HG03135 (cell line): Measurements from ENCODE around the gene TSR1.

Source experiments
- ATAC-seq: cut with Tn5 transposase; IDR thresholded peaks from one replicate; pipeline ENCODE4 v1.9.1; 2021; ENCODE audit warnings: mild to moderate bottlenecking, moderate library complexity; ENCODE audit not compliant: unreplicated experiment

TSR1 gene

DNA sequence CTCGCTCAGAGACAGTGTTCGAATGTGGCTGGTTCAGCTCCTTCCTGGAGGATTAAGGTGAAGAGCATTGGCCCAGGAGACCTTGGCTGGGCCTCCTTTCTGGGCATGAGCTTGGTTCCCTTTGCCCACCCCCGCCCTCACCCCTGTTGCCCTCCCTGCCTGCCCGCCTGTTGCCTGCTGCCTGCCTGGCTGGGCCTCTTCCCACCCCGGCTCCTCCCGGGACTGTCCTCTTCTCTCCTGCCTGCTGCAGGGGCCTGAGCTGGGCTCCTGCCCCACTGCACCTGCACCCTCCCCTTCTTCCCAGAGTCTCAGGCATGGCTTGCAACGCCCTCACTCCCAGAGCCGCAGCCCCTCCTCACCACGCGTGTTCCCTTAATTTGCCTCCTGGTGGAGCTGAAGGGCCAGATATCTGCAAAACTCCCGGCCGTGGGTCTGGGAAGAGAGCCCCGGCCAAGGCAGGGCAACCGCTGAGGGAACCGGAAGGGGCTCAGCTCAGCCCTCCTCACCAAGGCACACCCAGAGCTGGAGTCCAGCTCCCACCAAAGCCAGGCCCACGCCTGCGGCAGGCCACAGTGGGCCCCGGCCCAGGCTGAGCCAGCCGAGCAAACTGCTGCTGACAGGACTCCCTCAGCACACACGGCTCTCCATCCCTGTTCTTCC is 33.4 kb upstream of the TSR1 start:
- no peak for ATAC-seq

- no peak for ATAC-seq
These were observed 32.8 kb upstream of the TSR1 start for GRCh38 chr17:2369039-2369438.

DNA sequence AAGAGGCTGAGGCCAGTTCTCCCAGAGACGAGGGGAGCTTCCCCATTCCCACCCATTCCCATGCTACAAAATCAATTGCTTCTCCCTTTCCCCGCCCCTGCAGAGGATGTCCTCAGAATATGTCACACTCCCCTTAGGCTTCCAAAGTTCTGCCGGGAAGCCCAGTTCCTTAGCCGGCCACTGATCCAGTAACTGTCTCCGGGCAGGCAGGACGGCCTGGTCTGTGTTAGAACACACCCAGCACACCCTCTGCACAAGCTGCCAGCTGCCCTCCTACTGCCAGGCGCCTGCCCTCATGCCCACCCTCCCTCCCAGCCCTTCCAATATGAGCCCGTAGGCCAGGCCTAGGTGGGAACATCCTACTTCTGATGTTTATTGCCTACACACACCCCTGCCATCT is 32.1 kb upstream of the TSR1 start:
- ATAC-seq, result no peak

DNA sequence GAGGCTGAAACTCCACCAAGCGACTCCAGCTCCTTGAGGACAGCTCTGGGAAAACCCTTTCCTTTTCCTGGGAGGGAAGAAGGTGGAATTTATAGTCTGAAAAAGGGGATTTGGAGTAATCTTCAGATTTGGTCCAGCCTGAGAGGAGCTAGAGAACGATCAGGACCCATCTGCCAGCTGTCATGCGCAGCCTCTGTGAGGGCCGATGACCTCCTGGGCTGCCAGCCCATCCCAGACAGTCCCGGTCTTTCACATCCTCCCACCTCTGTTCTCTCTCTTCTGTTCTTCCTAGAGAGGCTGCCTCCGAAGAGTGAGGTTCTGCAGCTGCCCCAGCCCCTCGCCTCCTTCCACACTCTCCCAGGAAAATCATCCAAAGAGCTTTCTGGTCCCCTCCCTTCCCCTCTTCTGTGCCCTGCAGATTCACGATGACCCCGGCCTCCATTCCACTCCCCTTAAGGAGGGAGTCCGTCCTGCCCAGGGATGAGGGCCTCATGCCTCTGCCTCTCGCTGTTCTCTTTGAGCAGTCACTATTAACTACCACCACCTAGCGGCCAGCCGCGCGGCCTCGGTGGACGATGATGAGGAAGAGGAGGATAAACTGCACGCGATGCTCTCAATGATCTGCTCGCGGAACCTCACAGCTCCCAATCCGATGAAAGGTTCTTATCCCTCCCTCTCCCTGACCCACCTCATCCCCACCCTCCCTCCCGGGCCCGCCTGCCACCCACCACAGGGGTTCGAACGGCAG is 30.7 kb upstream of the TSR1 start:
- ATAC-seq, result no peak

- ATAC-seq, result no peak
These were observed 28.9 kb upstream of the TSR1 start for GRCh38 chr17:2365132-2365531.

GRCh38 chr17:2364763-2365116 is 28.5 kb upstream of the TSR1 start:
- no peak for ATAC-seq

GRCh38 chr17:2363851-2364762 is 27.9 kb upstream of the TSR1 start:
- no peak for ATAC-seq

DNA sequence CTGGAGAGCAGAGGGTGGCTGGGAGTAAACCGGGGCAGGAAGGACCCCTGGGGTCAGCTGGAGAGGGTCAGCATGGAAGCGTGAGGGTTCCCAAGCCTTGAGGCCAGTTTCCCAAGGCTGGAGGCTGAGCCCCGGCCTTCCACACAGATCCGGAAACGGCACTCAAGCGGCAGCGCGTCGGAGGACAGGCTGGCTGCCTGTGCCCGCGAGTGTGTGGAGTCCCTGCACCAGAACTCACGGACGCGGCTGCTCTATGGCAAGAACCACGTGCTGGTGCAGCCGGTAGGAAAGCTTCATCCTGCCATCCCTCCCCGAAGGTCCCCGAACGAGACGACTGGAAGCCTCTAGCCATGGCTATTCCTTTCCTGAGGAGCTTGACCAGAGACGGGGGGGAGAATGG is 27.1 kb upstream of the TSR1 start:
- ATAC-seq, result no peak

DNA sequence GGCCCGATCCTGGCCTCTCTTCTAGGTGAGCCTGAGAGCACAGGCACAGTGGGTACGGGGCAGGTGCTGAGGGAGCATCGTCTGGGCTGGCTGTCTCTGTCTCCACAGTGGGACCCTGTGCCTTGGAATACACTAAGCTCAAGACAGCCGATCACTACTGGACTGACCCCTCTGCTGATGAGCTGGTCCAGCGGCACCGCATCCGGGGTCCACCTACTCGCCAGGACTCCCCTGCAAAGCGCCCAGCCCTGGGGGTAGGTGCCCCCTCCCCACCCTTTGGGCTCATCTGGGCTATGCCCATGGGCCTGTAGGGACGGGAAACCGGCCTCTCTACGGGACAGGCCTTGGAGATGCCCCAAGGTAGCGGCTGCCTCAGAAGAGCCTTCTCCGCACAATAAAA is 26.6 kb upstream of the TSR1 start:
- no peak for ATAC-seq

DNA sequence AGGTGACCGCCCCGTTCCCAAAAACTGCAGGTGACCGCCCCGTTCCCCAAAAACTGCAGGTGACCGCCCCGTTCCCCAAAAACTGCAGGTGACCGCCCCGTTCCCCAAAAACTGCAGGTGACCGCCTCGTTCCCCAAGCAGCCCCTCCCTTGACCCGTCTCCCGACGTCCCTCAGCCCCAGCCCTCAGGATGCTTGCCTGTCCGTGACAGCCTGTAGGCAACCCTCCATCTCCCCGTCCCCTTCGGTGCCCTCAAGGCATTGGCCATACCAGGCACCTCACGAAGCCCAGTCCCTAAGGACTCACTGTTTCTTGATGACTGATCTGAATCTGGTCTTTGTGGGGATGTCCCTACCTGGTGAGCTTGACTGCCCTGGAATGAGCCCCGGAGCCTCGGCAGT is 26.2 kb upstream of the TSR1 start:
- no peak for ATAC-seq

GRCh38 chr17:2362016-2362415 is 25.8 kb upstream of the TSR1 start:
- ATAC-seq, result no peak

DNA sequence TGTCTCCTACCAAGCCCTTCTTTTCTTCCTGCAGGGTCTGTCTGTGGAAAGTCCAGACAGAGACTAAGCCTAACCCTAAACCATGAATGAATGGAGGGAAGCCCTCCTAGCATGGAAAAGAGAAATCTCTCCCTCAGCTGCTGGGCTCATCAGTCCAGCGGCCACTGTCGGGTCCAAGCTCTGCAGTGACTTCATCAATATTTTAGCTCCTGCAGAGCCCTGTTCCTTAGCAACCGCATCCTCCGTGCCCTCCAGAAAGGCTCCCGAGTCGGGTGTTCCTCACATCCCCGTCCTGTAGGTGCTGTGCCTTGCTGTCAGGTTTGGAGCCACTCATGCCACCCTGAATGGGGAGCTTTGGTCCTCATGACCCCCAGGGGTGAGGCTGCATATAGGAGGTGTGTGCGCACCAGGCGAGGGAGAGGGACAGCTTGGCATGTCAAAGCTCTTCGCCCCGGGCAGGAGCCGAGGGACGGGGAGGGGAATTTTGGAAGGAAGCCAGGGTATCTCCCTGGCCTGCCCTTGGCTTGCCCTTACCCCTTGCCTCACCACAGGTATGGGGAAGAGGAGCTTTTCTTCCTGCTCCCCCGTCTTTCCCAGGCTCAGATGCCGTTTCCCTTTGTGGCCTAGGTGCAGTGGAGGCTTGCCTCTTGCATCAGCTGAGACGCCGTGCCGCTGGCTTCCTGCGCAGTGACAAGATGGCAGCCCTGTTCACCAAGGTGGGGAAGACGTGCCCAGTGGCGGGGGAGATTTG is 24.9 kb upstream of the TSR1 start:
- ATAC-seq, result no peak

DNA sequence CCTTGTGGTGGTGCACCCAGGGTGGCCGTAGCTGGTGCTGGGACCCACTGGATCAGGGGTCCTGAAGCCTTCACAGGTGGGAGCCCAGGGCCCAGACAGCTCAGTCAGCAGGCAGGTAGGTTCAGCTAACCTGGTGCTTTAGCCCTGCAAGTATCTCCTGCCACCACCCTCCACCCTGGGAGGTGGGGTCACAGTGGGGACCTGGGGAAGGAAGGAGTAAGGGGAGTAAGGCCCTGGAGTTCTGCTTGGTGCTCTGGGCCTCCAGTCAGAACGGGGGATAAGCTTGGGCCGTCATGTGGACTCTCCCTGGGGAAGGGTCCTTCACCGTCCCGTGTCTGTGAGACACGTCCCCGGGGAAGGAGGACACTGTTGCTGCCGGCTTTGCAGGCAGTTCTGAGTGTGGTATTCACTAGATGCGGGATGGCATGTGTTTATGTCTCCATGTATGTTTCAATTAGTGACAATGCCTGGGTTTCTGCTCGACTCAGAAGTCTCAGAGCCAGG is 21.7 kb upstream of the TSR1 start:
- no peak for ATAC-seq

DNA sequence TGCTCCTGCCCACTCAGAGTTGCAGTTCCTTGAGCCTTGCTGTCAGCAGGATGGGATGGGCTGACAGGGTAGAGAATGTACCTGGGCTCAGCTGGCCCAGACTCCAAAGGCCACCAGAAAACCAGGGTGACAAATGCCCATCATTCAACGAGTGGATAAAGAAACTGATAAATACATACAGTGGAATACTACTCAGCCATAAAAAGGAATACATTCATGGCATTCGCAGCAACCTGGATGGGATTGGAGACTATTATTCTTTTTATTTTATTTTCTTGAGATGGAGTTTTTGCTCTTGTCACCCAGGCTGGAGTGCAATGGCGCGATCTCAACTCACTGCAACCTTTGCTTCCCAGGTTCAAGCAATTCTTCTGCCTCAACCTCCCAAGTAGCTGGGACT is 21.0 kb upstream of the TSR1 start:
- no peak for ATAC-seq

DNA sequence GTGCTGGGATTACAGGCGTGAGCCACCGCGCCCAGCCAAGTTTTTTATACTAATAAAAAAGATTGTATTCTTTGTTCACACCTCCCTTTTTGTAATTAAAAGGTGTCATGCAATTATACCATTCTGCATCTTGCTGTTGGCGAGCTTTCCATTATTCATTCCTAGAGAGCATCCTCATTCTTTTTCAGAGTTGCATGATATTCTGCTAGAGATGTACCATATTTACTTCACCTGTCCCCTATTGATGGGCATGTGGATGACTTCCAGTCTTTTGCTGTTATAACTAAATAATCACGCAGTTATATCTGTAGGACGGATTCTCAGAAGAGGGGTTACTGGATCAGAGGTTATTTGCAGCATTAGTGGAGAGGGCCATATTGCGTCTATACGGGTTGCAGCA is 18.1 kb upstream of the TSR1 start:
- ATAC-seq, result no peak

GRCh38 chr17:2351269-2351668 is 15.0 kb upstream of the TSR1 start:
- no peak for ATAC-seq

DNA sequence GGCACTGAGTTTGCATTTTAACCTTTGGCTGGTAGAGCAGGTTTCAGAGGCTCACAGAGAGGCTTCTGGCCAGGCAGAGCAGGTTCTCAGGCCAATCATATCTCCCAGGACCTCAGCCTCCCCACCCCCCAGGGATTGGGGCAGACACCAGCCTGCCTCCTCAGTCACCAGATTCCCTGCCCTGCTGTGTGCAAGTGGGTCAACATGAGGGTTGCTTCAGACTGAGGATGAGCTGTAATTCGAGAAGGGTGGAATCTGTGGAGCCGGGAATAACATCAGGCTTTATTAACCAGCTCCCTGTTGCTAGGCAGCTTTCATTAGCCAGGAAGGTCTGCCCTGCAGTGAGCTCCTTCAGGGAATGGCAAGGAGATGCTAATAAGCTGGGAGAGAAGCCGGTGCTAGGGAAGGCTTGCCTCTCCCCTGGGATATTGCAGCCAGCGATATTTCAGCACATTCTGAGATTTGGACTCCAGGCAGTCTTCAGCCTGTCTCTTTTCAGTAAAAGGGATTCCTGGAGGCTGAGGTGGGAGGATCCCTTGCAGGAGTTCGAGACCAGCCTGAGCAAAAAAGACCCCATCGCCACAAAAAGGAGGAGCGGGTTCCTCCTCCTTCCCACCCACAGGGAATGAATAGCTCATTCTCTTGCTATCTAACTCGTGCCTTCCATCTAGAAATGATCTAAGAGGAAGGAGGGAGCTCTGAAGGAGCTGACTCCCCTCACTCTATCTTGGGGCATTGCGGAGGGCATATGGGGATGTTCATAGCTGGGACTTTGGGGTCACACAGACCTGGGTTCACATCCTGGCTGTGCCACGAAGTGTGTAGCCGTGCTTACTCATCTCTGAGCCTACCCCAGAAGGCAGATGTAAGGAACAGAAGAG is 11.8 kb upstream of the TSR1 start:
- ATAC-seq, result no peak

GRCh38 chr17:2346475-2346874 is 10.2 kb upstream of the TSR1 start:
- no peak for ATAC-seq

DNA sequence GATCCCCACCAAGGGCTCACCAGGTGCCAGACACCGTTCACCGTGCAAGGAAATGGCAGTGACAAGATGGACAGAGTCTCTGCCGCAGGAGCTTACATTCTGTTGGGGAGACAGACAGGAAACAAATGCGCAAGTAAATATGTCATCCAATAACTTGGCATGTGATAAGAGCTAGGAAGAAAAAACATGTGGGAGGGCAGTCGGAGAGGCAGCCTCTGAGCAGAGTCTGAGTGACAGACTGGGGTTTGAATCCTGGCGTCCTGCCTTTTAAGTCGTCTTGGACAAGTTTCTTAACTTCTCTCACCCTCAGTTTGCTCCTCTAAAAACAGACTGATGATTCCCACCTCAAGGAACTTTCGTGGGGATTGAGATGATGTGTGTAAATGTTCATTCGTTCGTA is 8.3 kb upstream of the TSR1 start:
- no peak for ATAC-seq

GRCh38 chr17:2343421-2343820 is 7.2 kb upstream of the TSR1 start:
- ATAC-seq, result no peak
